Muscle layer of colon (tissue), 2 donors: ENCODE results near the gene GAPT.

Experiments used
- H3K27ac ChIP-seq: one replicate; pipeline ENCODE4 v1.7.0; 2013; ENCODE audit warnings: low read depth, mild to moderate bottlenecking, low read length, moderate library complexity
- H3K27me3 ChIP-seq, 2 donors: one replicate each; pipeline ENCODE4 v1.7.0; 2013; ENCODE audit warnings: low read length in 2 of 2, mild to moderate bottlenecking in 2 of 2; ENCODE audit not compliant: insufficient read depth in 2 of 2, control insufficient read depth in 1 of 2
- H3K36me3 ChIP-seq: one replicate; pipeline ENCODE4 v1.7.0; 2013; ENCODE audit warnings: mild to moderate bottlenecking, low read length; ENCODE audit not compliant: insufficient read depth
- H3K4me1 ChIP-seq: one replicate; pipeline ENCODE4 v1.7.0; 2013; ENCODE audit warnings: mild to moderate bottlenecking, low read length; ENCODE audit not compliant: insufficient read depth
- H3K4me3 ChIP-seq, 2 donors: one replicate each; pipeline ENCODE4 v1.7.0; 2013; ENCODE audit warnings: low read length in 2 of 2, low read depth in 1 of 2, mild to moderate bottlenecking in 1 of 2, moderate library complexity in 1 of 2
- H3K9ac ChIP-seq: one replicate; pipeline ENCODE4 v1.7.0; 2013; ENCODE audit warnings: low read length
- H3K9me3 ChIP-seq: one replicate; pipeline ENCODE4 v1.7.0; 2013; ENCODE audit warnings: mild to moderate bottlenecking, low read length
- donor health status: abdominal sarcoma.
- donor health status: Adenocarcinoma of cecum.

The GAPT gene

GRCh38 chr5:58466939-58467338 is 24.3 kb upstream of the GAPT start:
- no peak overlapping the region for H3K4me3 ChIP-seq
- H3K27me3 ChIP-seq: no peaks in the 10 kb centered on the region
- H3K4me1 ChIP-seq: no peaks in the 10 kb centered on the region
- H3K9me3 ChIP-seq: no peaks in the 10 kb centered on the region
- no peak overlapping the region for H3K9ac ChIP-seq
- H3K36me3 ChIP-seq: no peaks in the 10 kb centered on the region
- no peak overlapping the region for H3K27ac ChIP-seq

GRCh38 chr5:58469896-58470295 is 21.3 kb upstream of the GAPT start:
- Histone ChIP-seq H3K4me1 (no peaks in the 10 kb centered on the region), H3K27me3 (no peaks in the 10 kb centered on the region), H3K36me3 (no peaks in the 10 kb centered on the region), H3K4me3 (no peak overlapping the region), H3K27ac (no peak overlapping the region), H3K9me3 (no peaks in the 10 kb centered on the region), H3K9ac (no peak overlapping the region)

DNA sequence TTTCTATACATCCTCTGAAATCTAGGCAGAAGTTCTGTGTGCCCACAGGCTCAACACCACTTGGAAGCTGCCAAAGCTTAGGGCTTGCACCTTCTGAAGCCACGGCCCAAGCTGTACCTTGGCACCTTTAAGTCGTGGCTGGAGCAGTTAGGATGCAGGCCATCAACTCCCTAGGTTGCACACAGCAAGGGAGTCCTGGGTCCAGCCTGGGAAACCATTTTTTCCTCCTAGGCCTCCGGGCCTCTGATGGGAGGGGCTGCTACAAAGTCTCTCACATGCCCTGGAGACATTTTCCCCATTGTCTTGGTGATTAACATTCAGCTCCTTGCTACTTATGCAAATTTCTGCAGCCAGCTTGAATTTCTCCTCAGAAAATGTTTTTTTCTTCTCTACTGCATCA is 15.8 kb upstream of the GAPT start:
- no peaks in the 10 kb centered on the region for H3K36me3 ChIP-seq
- H3K27ac ChIP-seq: no peak overlapping the region
- no peaks in the 10 kb centered on the region for H3K9me3 ChIP-seq
- H3K4me3 ChIP-seq: no peak overlapping the region
- no peaks in the 10 kb centered on the region for H3K4me1 ChIP-seq
- no peak overlapping the region for H3K9ac ChIP-seq
- no peaks in the 10 kb centered on the region for H3K27me3 ChIP-seq

- Histone ChIP-seq H3K9me3 (no peaks in the 10 kb centered on the region), H3K27ac (no peak overlapping the region), H3K4me3 (no peak overlapping the region), H3K9ac (no peak overlapping the region), H3K36me3 (no peaks in the 10 kb centered on the region), H3K4me1 (no peaks in the 10 kb centered on the region), H3K27me3 (no peaks in the 10 kb centered on the region)
Observed at GRCh38 chr5:58477760-58478376, 13.4 kb upstream of the GAPT start.

- Histone ChIP-seq H3K9me3 (no peaks in the 10 kb centered on the region), H3K36me3 (no peaks in the 10 kb centered on the region), H3K27ac (no peak overlapping the region), H3K9ac (no peak overlapping the region), H3K4me3 (no peak overlapping the region), H3K4me1 (no peaks in the 10 kb centered on the region), H3K27me3 (no peaks in the 10 kb centered on the region)
Observed at GRCh38 chr5:58481066-58481676, 10.1 kb upstream of the GAPT start.

- H3K4me1 ChIP-seq: no peaks in the 10 kb centered on the region
- H3K9ac ChIP-seq: no peak overlapping the region
Observed at GRCh38 chr5:58481828-58482227, 9.4 kb upstream of the GAPT start.

GRCh38 chr5:58482536-58482935 is 8.7 kb upstream of the GAPT start:
- Histone ChIP-seq H3K9me3 (no peaks in the 10 kb centered on the region), H3K4me3 (no peak overlapping the region), H3K27ac (no peak overlapping the region), H3K36me3 (no peaks in the 10 kb centered on the region), H3K4me1 (no peaks in the 10 kb centered on the region), H3K9ac (no peak overlapping the region), H3K27me3 (no peaks in the 10 kb centered on the region)

More at GRCh38 chr5:58481828-58482227, 9.4 kb upstream of the GAPT start:
- Histone ChIP-seq H3K27ac (no peak overlapping the region), H3K36me3 (no peaks in the 10 kb centered on the region), H3K9me3 (no peaks in the 10 kb centered on the region), H3K4me3 (no peak overlapping the region), H3K27me3 (no peaks in the 10 kb centered on the region)

DNA sequence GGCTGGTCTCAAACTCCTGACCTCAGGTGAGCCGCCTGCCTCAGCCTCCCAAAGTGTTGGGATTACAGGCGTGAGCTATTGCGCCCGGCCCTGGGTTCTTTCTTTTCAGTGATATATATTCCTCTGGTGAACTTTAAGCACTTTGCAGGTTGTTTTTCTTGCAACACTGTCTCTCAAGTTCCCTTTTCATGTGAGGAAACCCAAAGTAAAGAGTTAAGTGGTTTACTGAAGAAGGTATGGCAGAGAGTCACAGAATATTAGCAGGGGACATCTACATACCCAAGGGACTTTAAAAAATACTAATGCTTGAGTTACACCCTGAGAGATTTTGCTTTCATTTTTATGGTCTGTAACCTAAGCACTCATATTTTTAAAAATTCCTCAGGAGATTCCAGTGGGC is 6.7 kb upstream of the GAPT start:
- no peaks in the 10 kb centered on the region for H3K36me3 ChIP-seq
- H3K9me3 ChIP-seq: no peaks in the 10 kb centered on the region
- H3K9ac ChIP-seq: no peak overlapping the region
- no peaks in the 10 kb centered on the region for H3K27me3 ChIP-seq
- H3K4me1 ChIP-seq: no peaks in the 10 kb centered on the region
- H3K4me3 ChIP-seq: no peak overlapping the region
- H3K27ac ChIP-seq: no peak overlapping the region

- no peaks in the 10 kb centered on the region for H3K36me3 ChIP-seq
- no peak overlapping the region for H3K9ac ChIP-seq
- H3K27ac ChIP-seq: no peak overlapping the region
- H3K4me3 ChIP-seq: no peak overlapping the region
- H3K9me3 ChIP-seq: no peaks in the 10 kb centered on the region
- H3K4me1 ChIP-seq: no peaks in the 10 kb centered on the region
- no peaks in the 10 kb centered on the region for H3K27me3 ChIP-seq
Observed at GRCh38 chr5:58486290-58486689, 4.9 kb upstream of the GAPT start.

DNA sequence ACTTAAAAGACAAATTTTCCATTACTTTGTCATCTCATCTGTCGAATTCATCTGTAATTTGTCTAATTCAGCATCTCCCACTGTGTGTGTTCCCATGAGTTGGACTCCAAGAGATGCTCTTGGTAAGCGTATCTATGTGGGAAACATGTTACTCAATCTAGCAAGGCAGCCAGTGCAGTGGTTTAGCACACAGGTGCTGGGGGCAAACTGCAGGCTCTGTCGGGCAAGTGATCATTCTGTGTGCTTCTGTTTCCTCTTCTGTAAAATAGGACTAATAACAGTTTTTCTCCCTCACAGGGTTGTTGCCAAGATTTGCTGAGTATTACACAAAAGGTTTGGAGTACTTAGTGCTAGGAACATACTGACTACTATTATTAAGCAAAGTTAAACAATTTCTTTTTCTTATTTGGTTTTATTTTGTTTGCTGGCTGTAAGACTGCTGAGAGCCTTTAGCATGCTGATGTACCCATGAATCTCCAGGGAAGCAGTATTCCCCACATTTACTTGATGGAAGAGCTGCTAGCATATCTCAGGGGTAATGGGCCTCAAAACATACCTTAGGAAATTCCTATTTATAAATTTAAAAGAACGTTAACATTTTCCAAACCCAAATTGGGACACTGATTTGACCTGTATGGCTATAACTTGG is 709 bp upstream of the GAPT start:
- Histone ChIP-seq H3K27me3 (no peaks in the 10 kb centered on the region), H3K27ac (no peak overlapping the region), H3K4me3 (no peak overlapping the region), H3K9ac (no peak overlapping the region), H3K4me1 (no peaks in the 10 kb centered on the region), H3K9me3 (no peaks in the 10 kb centered on the region), H3K36me3 (no peaks in the 10 kb centered on the region)

GRCh38 chr5:58493141-58493540 is 1.9 kb downstream of the GAPT start:
- H3K36me3 ChIP-seq: no peaks in the 10 kb centered on the region
- H3K9me3 ChIP-seq: no peaks in the 10 kb centered on the region
- H3K9ac ChIP-seq: no peak overlapping the region
- H3K4me3 ChIP-seq: no peak overlapping the region
- no peak overlapping the region for H3K27ac ChIP-seq
- H3K27me3 ChIP-seq: no peaks in the 10 kb centered on the region
- no peaks in the 10 kb centered on the region for H3K4me1 ChIP-seq

GRCh38 chr5:58496488-58496887 is 5.3 kb downstream of the GAPT start:
- no peaks in the 10 kb centered on the region for H3K4me1 ChIP-seq
- H3K27ac ChIP-seq: no peak overlapping the region
- H3K27me3 ChIP-seq: no peaks in the 10 kb centered on the region
- H3K9ac ChIP-seq: no peak overlapping the region
- H3K9me3 ChIP-seq: no peaks in the 10 kb centered on the region
- H3K36me3 ChIP-seq: no peaks in the 10 kb centered on the region
- no peak overlapping the region for H3K4me3 ChIP-seq
